Suprapubic skin (tissue), 4 donors: ENCODE data around the gene CIPC. TPM values are rescaled to one million over a fixed set of nuclear protein-coding genes. Genes with fewer than 3 reads are reported as not detected.

Source experiments
- DNase-seq, 2 donors: peaks; one replicate each; pipeline ENCODE4 v3.0.0-alpha.2; 2019; ENCODE audit warnings: low spot score in 2 of 2
- H3K27ac ChIP-seq: fragments of 200-600 bp; sonication (generic); one replicate; pipeline ENCODE4 v1.5.1; 2019
- H3K27me3 ChIP-seq: fragments of 200-600 bp; sonication (generic); one replicate; pipeline ENCODE4 v1.5.1; 2019
- H3K36me3 ChIP-seq: fragments of 200-600 bp; sonication (generic); one replicate; pipeline ENCODE4 v1.5.1; 2019
- H3K4me1 ChIP-seq: fragments of 200-600 bp; sonication (generic); one replicate; pipeline ENCODE4 v1.5.1; 2019
- H3K4me3 ChIP-seq: fragments of 200-600 bp; sonication (generic); one replicate; pipeline ENCODE4 v1.5.1; 2019; ENCODE audit warnings: mild to moderate bottlenecking
- H3K9me3 ChIP-seq: fragments of 200-600 bp; sonication (generic); one replicate; pipeline ENCODE4 v1.5.1; 2019
- EP300 ChIP-seq: sonication (generic); formaldehyde crosslinking; IDR thresholded peaks from one replicate; pipeline ENCODE4 v1.6.1; 2017; ENCODE audit warnings: antibody characterized with exemption
- POLR2A ChIP-seq, 2 donors: fragments of 450-650 bp; IDR thresholded peaks; one replicate each; pipeline ENCODE4 v1.6.1; 2017; ENCODE audit warnings: antibody characterized with exemption in 2 of 2, mild to moderate bottlenecking in 2 of 2, moderate library complexity in 2 of 2
- POLR2AphosphoS5 ChIP-seq, 3 donors: sonication (generic); formaldehyde crosslinking; IDR thresholded peaks; one replicate each; pipeline ENCODE4 v1.6.1; 2017; ENCODE audit warnings: antibody characterized with exemption in 3 of 3
- WGBS: methylation state at CpG from one replicate; pipeline ENCODE4 v1.1.5; 2018; 5-methylcytosine and 5-hydroxymethylcytosine counted together
- total RNA-seq, 4 donors: library from RNA; depleted of rRNA; stranded (reverse); fragments of >200 nt; gene quantifications; one replicate each; pipeline ENCODE4 v1.1.0, GENCODE V29; 2016
- TF ChIP-seq, protein P1 (sequence below), 2 donors: fragments of 200-600 bp in 1 of 2; fragments of 450-650 bp in 1 of 2; sonication (generic) in 1 of 2; IDR thresholded peaks; one replicate each; pipeline ENCODE4 v1.5.1; 2016 to 2019; ENCODE audit warnings: antibody characterized with exemption in 2 of 2, mild to moderate bottlenecking in 1 of 2, moderate library complexity in 1 of 2

CIPC gene
- total RNA-seq, 4 donors from 2014 or later: 47.2 to 79.0 (median 53.9) TPM

DNA sequence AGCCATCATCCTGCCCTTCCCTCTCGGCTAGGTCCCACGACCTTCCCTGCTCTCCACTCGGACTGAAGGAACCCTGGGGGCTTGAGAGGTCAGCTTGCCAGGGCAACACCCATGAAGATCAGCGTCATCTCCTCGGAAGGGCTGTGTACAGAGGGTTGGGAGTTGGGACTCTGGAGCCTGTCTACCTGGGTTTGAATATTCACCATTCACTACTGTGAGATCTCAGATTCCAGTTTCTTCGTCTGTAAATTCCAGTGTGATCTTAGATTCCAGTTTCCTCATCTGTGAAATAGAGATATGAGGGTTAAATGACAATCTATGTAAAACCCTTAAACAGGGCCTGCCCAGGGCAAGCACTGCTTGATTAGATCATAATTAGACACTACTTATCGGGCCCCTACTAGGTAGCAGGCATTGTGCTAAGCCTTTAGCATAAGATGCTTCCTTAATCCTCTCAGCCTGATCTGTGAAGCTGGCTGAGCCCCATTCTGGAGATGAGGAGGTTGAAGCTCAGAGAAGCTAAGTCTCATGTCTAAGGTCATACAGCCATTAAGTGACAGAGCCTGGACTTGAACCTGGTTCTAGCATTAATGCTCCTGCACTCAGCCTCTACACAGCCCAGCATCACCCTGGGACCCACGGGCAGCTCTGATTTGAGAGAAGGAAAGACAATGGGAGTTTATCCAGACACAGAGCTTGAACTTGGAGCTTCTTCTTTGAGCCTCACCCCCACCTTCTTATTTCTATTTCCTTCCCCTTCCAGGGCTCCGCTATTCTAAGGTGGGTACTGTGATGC, 44.1 kb downstream of the CIPC start:
- Histone ChIP-seq H3K4me1 (peaks cover 27% of the 10 kb centered on the region), H3K36me3 (no peaks in the 10 kb centered on the region), H3K27ac (no peak overlapping the region), H3K9me3 (no peaks in the 10 kb centered on the region), H3K4me3 (peak overlapping the region; percentile 46), H3K27me3 (peaks cover 98% of the 10 kb centered on the region)
- WGBS: 9% methylated on average over 9 of the region's 9 CpGs
- TF ChIP-seq POLR2AphosphoS5 (IDR thresholded peaks at IDR 0.05) (no peak), POLR2A (IDR thresholded peaks at IDR 0.05) (no peak), EP300 (no peak)
- TF ChIP-seq, protein P1, sequence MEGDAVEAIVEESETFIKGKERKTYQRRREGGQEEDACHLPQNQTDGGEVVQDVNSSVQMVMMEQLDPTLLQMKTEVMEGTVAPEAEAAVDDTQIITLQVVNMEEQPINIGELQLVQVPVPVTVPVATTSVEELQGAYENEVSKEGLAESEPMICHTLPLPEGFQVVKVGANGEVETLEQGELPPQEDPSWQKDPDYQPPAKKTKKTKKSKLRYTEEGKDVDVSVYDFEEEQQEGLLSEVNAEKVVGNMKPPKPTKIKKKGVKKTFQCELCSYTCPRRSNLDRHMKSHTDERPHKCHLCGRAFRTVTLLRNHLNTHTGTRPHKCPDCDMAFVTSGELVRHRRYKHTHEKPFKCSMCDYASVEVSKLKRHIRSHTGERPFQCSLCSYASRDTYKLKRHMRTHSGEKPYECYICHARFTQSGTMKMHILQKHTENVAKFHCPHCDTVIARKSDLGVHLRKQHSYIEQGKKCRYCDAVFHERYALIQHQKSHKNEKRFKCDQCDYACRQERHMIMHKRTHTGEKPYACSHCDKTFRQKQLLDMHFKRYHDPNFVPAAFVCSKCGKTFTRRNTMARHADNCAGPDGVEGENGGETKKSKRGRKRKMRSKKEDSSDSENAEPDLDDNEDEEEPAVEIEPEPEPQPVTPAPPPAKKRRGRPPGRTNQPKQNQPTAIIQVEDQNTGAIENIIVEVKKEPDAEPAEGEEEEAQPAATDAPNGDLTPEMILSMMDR (IDR thresholded peaks at IDR 0.05): no peak
- no peak for DNase-seq

DNA sequence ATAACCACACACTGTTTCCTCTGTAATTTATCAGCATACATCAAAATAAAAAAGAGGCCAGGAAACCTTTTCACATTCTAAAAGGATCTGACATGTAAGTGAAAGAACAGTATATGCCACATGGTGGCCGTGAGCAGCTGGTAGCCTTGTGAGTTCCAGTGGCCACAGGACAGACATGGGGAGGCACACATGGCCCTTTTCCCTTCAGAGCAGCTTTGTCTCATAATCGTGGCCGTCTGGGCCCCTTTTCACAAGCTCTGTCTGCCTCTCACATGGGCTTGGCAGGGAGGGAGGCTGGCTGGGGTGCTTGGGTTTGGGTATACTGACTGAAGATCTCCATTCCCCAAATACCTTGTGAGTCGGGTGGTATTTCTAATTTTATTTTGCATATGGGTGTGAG, 45.0 kb downstream of the CIPC start:
- WGBS: 6% methylated on average over 4 of the region's 4 CpGs
- Histone ChIP-seq H3K4me3 (no peak overlapping the region), H3K9me3 (no peaks in the 10 kb centered on the region), H3K27me3 (peaks cover 93% of the 10 kb centered on the region), H3K4me1 (peaks cover 27% of the 10 kb centered on the region), H3K36me3 (no peaks in the 10 kb centered on the region), H3K27ac (no peak overlapping the region)
- DNase-seq: no peak
- TF ChIP-seq POLR2A (IDR thresholded peaks at IDR 0.05) (no peak), POLR2AphosphoS5 (IDR thresholded peaks at IDR 0.05) (no peak), EP300 (no peak)
- TF ChIP-seq, protein P1 (IDR thresholded peaks at IDR 0.05): no peak

DNA sequence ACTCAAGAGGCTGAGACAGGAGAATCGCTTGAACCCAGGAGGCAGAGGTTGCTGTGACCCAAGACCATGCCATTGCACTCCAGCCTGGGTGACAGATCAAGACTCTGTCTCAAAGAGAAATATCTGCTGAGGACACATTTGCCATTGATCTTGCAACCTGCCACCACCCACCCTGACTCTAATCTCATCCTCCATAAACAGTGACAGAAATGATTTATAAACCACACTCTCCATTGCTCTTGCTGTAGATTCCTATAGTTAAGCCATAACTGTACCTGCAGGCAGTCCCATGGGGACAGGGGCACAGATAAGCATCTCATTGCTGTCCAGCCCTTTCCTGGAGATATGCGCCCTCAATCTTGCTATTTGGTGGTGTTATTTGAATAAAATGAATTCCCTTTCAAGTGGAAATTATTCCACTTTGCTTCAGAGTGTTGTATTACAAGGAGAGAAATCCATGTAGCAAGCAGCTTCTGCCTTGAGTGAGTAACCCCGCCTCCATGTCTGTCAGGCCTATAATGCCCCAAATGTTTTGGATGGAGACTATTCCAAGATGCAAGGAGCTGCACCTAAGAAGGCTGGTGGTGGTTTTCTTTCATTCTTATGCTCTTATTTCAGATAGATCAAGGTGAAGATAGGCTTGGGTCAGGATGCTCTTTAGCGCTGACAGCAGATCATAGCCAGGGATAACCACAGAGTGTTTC, 46.5 kb downstream of the CIPC start:
- Histone ChIP-seq H3K36me3 (no peaks in the 10 kb centered on the region), H3K27ac (no peak overlapping the region), H3K4me3 (no peak overlapping the region), H3K4me1 (peaks cover 23% of the 10 kb centered on the region), H3K27me3 (peaks cover 78% of the 10 kb centered on the region), H3K9me3 (no peaks in the 10 kb centered on the region)
- 65% methylated on average over 4 of the region's 4 CpGs for WGBS
- no peak for DNase-seq
- TF ChIP-seq, protein P1 (IDR thresholded peaks at IDR 0.05): no peak
- no peak for TF ChIP-seq EP300
- no peak for TF ChIP-seq POLR2A (IDR thresholded peaks at IDR 0.05)
- no peak for TF ChIP-seq POLR2AphosphoS5 (IDR thresholded peaks at IDR 0.05)

DNA sequence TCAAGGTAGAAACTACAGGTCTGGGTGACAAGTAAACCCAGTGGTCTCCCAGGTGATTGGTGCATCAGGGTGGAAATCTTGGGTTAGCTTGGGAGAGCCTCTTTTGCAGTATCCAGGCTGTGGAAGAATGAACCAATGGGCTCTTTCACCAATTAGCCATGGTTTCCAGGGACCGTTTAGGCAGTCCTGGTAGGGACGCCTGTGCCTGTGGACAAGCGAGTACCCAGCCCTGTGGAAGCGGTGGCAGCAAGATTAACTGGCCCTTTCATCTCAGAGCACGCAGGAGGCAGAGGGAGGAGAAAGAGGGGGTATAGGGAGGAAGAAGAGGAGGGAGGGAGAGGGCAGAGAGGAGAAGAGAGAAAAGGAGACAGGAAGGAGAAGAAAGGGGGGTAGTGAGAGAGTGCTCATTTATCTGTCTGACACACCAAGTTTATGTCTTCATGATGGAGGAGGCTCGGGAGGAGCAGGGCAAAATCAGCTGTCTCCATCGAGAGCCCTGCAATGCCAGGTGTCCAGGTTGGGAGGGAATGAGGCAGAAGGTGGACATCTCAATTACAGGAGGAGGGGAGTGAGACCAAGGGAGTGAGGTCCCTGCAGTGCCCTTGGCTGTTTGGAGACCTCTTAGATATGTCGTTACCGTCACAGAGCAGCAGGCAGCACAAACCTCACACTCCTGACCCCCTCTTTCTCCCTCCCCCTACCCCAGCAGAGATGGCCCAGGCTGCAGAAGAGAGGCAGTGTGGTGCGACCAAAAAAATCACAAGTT, 48.1 kb downstream of the CIPC start:
- no peak overlapping the region for H3K27ac ChIP-seq
- no peaks in the 10 kb centered on the region for H3K9me3 ChIP-seq
- DNase-seq: peak in 1 of 2 donors; percentile 35
- no peaks in the 10 kb centered on the region for H3K36me3 ChIP-seq
- no peak overlapping the region for H3K4me3 ChIP-seq
- WGBS: 18% methylated on average over 10 of the region's 10 CpGs
- TF ChIP-seq POLR2A (IDR thresholded peaks at IDR 0.05): no peak
- TF ChIP-seq POLR2AphosphoS5 (IDR thresholded peaks at IDR 0.05): no peak
- no peak for TF ChIP-seq EP300
- TF ChIP-seq, protein P1 (IDR thresholded peaks at IDR 0.05): no peak
- H3K27me3 ChIP-seq: peaks cover 62% of the 10 kb centered on the region
- H3K4me1 ChIP-seq: peaks cover 7% of the 10 kb centered on the region
